Mesothelial cell of epicardium (in vitro differentiated cells): ENCODE results near the gene PEAR1. TPM values are rescaled to one million over a fixed set of nuclear protein-coding genes. Genes with fewer than 3 reads are reported as not detected.

Source experiments
- DNase-seq, 2 experiments: peaks; one replicate each; pipeline ENCODE4 v3.0.0; 2021; ENCODE audit warnings: low spot score in 2 of 2; ENCODE audit not compliant: unreplicated experiment in 2 of 2
- H3K27ac Mint-ChIP-seq: 2 replicates; pipeline ENCODE4 v1.8.0; 2021; ENCODE audit warnings: mixed read lengths
- H3K27me3 Mint-ChIP-seq: 2 replicates; pipeline ENCODE4 v1.8.0; 2021; ENCODE audit warnings: low read depth, mixed read lengths
- H3K36me3 Mint-ChIP-seq: 2 replicates; pipeline ENCODE4 v1.8.0; 2021; ENCODE audit warnings: mixed read lengths
- H3K4me1 Mint-ChIP-seq: 2 replicates; pipeline ENCODE4 v1.8.0; 2021; ENCODE audit warnings: mixed read lengths
- H3K4me3 Mint-ChIP-seq: 2 replicates; pipeline ENCODE4 v1.8.0; 2021; ENCODE audit warnings: mild to moderate bottlenecking, moderate library complexity, mixed read lengths
- H3K9me3 Mint-ChIP-seq: 2 replicates; pipeline ENCODE4 v1.8.0; 2021; ENCODE audit warnings: mixed read lengths
- total RNA-seq: library from RNA; stranded (reverse); gene quantifications from 3 replicates; pipeline ENCODE4 v1.2.1, GENCODE V29; 2021
- TF ChIP-seq, protein P1 (sequence below): fragments of 200-600 bp; sonication (generic); IDR thresholded peaks from one replicate; pipeline ENCODE4 v1.5.0; 2021; ENCODE audit warnings: antibody characterized with exemption; ENCODE audit not compliant: unreplicated experiment

PEAR1 gene
- total RNA-seq, 1 donor from 2014 or later: 16.1 TPM

- no peaks in the 10 kb centered on the region for H3K9me3 Mint-ChIP-seq
- H3K4me3 Mint-ChIP-seq: no peak overlapping the region
- no peaks in the 10 kb centered on the region for H3K36me3 Mint-ChIP-seq
- H3K27ac Mint-ChIP-seq: no peak overlapping the region
- TF ChIP-seq, protein P1, sequence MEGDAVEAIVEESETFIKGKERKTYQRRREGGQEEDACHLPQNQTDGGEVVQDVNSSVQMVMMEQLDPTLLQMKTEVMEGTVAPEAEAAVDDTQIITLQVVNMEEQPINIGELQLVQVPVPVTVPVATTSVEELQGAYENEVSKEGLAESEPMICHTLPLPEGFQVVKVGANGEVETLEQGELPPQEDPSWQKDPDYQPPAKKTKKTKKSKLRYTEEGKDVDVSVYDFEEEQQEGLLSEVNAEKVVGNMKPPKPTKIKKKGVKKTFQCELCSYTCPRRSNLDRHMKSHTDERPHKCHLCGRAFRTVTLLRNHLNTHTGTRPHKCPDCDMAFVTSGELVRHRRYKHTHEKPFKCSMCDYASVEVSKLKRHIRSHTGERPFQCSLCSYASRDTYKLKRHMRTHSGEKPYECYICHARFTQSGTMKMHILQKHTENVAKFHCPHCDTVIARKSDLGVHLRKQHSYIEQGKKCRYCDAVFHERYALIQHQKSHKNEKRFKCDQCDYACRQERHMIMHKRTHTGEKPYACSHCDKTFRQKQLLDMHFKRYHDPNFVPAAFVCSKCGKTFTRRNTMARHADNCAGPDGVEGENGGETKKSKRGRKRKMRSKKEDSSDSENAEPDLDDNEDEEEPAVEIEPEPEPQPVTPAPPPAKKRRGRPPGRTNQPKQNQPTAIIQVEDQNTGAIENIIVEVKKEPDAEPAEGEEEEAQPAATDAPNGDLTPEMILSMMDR: no peak
- H3K27me3 Mint-ChIP-seq: peaks cover 46% of the 10 kb centered on the region
- peaks cover 20% of the 10 kb centered on the region for H3K4me1 Mint-ChIP-seq
- DNase-seq: no peak
Observed at GRCh38 chr1:156887734-156888133, 5.8 kb upstream of the PEAR1 start.

- no peak overlapping the region for H3K4me3 Mint-ChIP-seq
- H3K36me3 Mint-ChIP-seq: no peaks in the 10 kb centered on the region
- TF ChIP-seq, protein P1: peak; percentile 61
- H3K27ac Mint-ChIP-seq: no peak overlapping the region
- H3K4me1 Mint-ChIP-seq: peaks cover 24% of the 10 kb centered on the region
- no peaks in the 10 kb centered on the region for H3K9me3 Mint-ChIP-seq
- peaks cover 50% of the 10 kb centered on the region for H3K27me3 Mint-ChIP-seq
- peak; percentile 53 to 79 for DNase-seq
Observed at GRCh38 chr1:156889802-156890580, 3.5 kb upstream of the PEAR1 start.

GRCh38 chr1:156892190-156893047 lies 1.1 kb upstream of the PEAR1 start:
- Mint-ChIP-seq H3K4me1 (peaks cover 37% of the 10 kb centered on the region), H3K9me3 (no peaks in the 10 kb centered on the region), H3K27ac (no peak overlapping the region), H3K4me3 (peak overlapping the region; percentile 53), H3K27me3 (peaks cover 40% of the 10 kb centered on the region), H3K36me3 (no peaks in the 10 kb centered on the region)
- peak; percentile 91 to 95 for DNase-seq
- TF ChIP-seq, protein P1: peak; percentile 78

DNA sequence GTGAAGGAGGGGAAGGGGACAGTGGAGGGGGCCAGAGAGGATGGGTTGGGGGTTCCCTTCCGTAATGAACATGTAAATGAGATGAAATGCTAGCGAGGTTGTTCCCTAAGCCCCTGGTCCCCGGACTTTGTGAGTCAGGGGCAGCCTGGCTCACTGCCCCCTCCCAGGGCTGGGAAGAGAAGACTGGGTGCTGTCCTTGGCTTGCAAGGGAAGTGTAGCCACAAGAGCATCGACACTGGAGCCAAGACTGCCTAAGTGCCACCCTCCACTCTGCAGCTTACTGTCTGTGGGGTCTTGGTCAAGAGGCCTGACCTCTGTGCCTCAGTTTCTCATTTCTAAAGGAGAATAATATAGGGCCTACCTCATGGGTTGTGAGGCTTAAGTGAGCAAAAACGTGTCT lies 483 bp downstream of the PEAR1 start:
- H3K9me3 Mint-ChIP-seq: no peaks in the 10 kb centered on the region
- H3K27ac Mint-ChIP-seq: peak overlapping the region; percentile 41
- H3K4me1 Mint-ChIP-seq: peaks cover 46% of the 10 kb centered on the region
- H3K27me3 Mint-ChIP-seq: peaks cover 36% of the 10 kb centered on the region
- DNase-seq: no peak
- TF ChIP-seq, protein P1: no peak
- peak overlapping the region; percentile 54 for H3K4me3 Mint-ChIP-seq
- H3K36me3 Mint-ChIP-seq: no peaks in the 10 kb centered on the region

DNA sequence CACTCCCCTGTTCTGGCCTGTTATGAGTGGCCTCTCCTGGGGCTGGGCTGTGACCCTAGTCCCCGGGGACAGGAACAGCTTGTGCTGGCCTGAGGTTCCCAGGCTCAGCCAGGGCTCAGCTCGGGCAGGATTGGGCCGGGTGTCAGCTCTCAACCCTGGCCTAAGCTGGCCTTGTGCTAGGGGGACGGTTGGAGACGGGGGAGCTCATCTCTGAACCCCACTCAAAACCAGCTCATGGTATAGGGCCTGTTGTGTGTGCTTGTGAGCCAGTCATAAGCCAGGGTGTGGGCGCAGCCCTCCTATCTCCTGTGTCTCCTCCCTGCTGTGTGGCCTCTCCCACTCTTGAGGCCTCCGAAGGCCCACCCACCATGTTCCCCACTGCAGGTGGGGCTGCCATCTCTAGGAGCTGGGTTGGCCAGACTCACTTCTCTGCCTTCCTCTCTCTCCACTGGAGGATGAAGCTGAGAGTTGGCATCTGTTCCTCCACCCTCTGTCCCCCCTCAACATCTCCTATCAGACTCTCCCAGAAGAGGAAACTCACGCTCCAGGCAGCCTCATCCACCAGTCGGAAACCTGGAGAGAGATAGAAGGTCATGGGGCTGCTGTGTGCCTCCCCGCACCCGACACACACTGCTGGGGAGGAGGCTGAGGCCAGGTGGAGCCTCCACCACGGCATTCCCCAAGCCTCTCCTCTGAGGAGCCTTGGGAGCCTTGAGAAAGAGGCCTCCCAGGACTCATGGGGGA lies 1.4 kb downstream of the PEAR1 start:
- Mint-ChIP-seq H3K4me3 (peak overlapping the region; percentile 43), H3K36me3 (no peaks in the 10 kb centered on the region), H3K9me3 (no peaks in the 10 kb centered on the region), H3K4me1 (peaks cover 47% of the 10 kb centered on the region), H3K27ac (peak overlapping the region; percentile 80), H3K27me3 (peaks cover 36% of the 10 kb centered on the region)
- no peak for DNase-seq
- TF ChIP-seq, protein P1: no peak
